ENCODE results near the gene LRIF1.

LRIF1 gene

GRCh38 chr1:110986407-110986891 lies 22.7 kb upstream of the LRIF1 start:
- CTCF ChIA-PET: no interaction called here
- TF ChIP-seq SP1 (IDR thresholded peaks at IDR 0.05) (no peak), PKNOX1 (IDR thresholded peaks at IDR 0.05) (no peak), FOXK2 (IDR thresholded peaks at IDR 0.05) (no peak)
- POLR2A ChIA-PET: no interaction called here
- DNase-seq (ENCODE audit: extremely low spot score): no peak

GRCh38 chr1:110982320-110982719 lies 18.6 kb upstream of the LRIF1 start:
- TF ChIP-seq SUZ12 (IDR thresholded peaks at IDR 0.05) (no peak), CTBP1 (IDR thresholded peaks at IDR 0.05; ENCODE audit: borderline replicate concordance) (no peak), BHLHE40 (IDR thresholded peaks at IDR 0.05; ENCODE audit: borderline replicate concordance) (no peak), ZNF384 (IDR thresholded peaks at IDR 0.05) (no peak), FOXK2 (IDR thresholded peaks at IDR 0.05) (no peak), L3MBTL2 (conservative IDR thresholded peaks at IDR 0.05) (no peak), HDGF (IDR thresholded peaks at IDR 0.05; ENCODE audit: borderline replicate concordance) (no peak), ARNT (IDR thresholded peaks at IDR 0.05) (no peak), FOXA1 (IDR thresholded peaks at IDR 0.05) (no peak), ELF4 (IDR thresholded peaks at IDR 0.05) (no peak), SP1 (IDR thresholded peaks at IDR 0.05) (no peak), PKNOX1 (IDR thresholded peaks at IDR 0.05) (no peak), LEF1 (IDR thresholded peaks at IDR 0.05; ENCODE audit: borderline replicate concordance) (no peak), TARDBP (IDR thresholded peaks at IDR 0.05) (no peak), NFRKB (IDR thresholded peaks at IDR 0.05) (no peak), FOXM1 (IDR thresholded peaks at IDR 0.05; ENCODE audit: borderline replicate concordance) (no peak)
- DNase-seq (ENCODE audit: extremely low spot score): no peak
- CTCF ChIA-PET: interaction anchor here (0.6 kb wide), 1 partner anchor 12 kb away, joined by 3 read pairs; no protein-coding TSS in a partner anchor
- POLR2A ChIA-PET: no interaction called here

- ChIA-PET POLR2A (no interaction called here), CTCF (interaction anchor here (0.9 kb wide), 1 partner anchor 14 kb away, joined by 3 read pairs; no protein-coding TSS in a partner anchor)
- no peak for DNase-seq (ENCODE audit: extremely low spot score)
- TF ChIP-seq FOXA1 (IDR thresholded peaks at IDR 0.05) (no peak), ELF4 (IDR thresholded peaks at IDR 0.05) (no peak), FOXM1 (IDR thresholded peaks at IDR 0.05; ENCODE audit: borderline replicate concordance) (no peak), SUZ12 (IDR thresholded peaks at IDR 0.05) (no peak)
These were observed 15.4 kb upstream of the LRIF1 start for GRCh38 chr1:110979154-110979553.

- no peak for DNase-seq (ENCODE audit: extremely low spot score)
- ChIA-PET POLR2A (no interaction called here), CTCF (no interaction called here)
- TF ChIP-seq FOXA1 (IDR thresholded peaks at IDR 0.05): no peak
- TF ChIP-seq FOXM1 (IDR thresholded peaks at IDR 0.05; ENCODE audit: borderline replicate concordance): no peak
- no peak for TF ChIP-seq TARDBP (IDR thresholded peaks at IDR 0.05)
- TF ChIP-seq ZNF384 (IDR thresholded peaks at IDR 0.05): no peak
- no peak for TF ChIP-seq PKNOX1 (IDR thresholded peaks at IDR 0.05)
- TF ChIP-seq BHLHE40 (IDR thresholded peaks at IDR 0.05; ENCODE audit: borderline replicate concordance): no peak
- no peak for TF ChIP-seq ARNT (IDR thresholded peaks at IDR 0.05)
- TF ChIP-seq FOXK2 (IDR thresholded peaks at IDR 0.05): no peak
- TF ChIP-seq SP1 (IDR thresholded peaks at IDR 0.05): no peak
- TF ChIP-seq L3MBTL2 (conservative IDR thresholded peaks at IDR 0.05): no peak
- no peak for TF ChIP-seq SUZ12 (IDR thresholded peaks at IDR 0.05)
- no peak for TF ChIP-seq NFRKB (IDR thresholded peaks at IDR 0.05)
- TF ChIP-seq HDGF (IDR thresholded peaks at IDR 0.05; ENCODE audit: borderline replicate concordance): no peak
- no peak for TF ChIP-seq CTBP1 (IDR thresholded peaks at IDR 0.05; ENCODE audit: borderline replicate concordance)
- no peak for TF ChIP-seq LEF1 (IDR thresholded peaks at IDR 0.05; ENCODE audit: borderline replicate concordance)
- no peak for TF ChIP-seq ELF4 (IDR thresholded peaks at IDR 0.05)
These were observed 12.4 kb upstream of the LRIF1 start for GRCh38 chr1:110976089-110976488.

- ChIA-PET POLR2A (interaction anchor here (1.3 kb wide), 1 partner anchor 11 kb away, joined by 6 read pairs; the partner anchor contains the start of gene LRIF1), CTCF (no interaction called here)
- DNase-seq (ENCODE audit: extremely low spot score): no peak
- TF ChIP-seq SP1 (IDR thresholded peaks at IDR 0.05) (no peak), SUZ12 (IDR thresholded peaks at IDR 0.05) (no peak), NFRKB (IDR thresholded peaks at IDR 0.05) (no peak), FOXA1 (IDR thresholded peaks at IDR 0.05) (no peak), LEF1 (IDR thresholded peaks at IDR 0.05; ENCODE audit: borderline replicate concordance) (no peak), FOXK2 (IDR thresholded peaks at IDR 0.05) (no peak), ARNT (IDR thresholded peaks at IDR 0.05) (no peak), HDGF (IDR thresholded peaks at IDR 0.05; ENCODE audit: borderline replicate concordance) (no peak), BHLHE40 (IDR thresholded peaks at IDR 0.05; ENCODE audit: borderline replicate concordance) (no peak), L3MBTL2 (conservative IDR thresholded peaks at IDR 0.05) (no peak), ZNF384 (IDR thresholded peaks at IDR 0.05) (no peak)
These were observed 11.5 kb upstream of the LRIF1 start for GRCh38 chr1:110975265-110975664.

GRCh38 chr1:110967256-110967655 lies 3.5 kb upstream of the LRIF1 start:
- CTCF ChIA-PET: no interaction called here
- TF ChIP-seq BHLHE40 (IDR thresholded peaks at IDR 0.05; ENCODE audit: borderline replicate concordance): no peak
- TF ChIP-seq FOXM1 (IDR thresholded peaks at IDR 0.05; ENCODE audit: borderline replicate concordance): no peak
- no peak for TF ChIP-seq HDGF (IDR thresholded peaks at IDR 0.05; ENCODE audit: borderline replicate concordance)
- no peak for TF ChIP-seq FOXA1 (IDR thresholded peaks at IDR 0.05)
- no peak for TF ChIP-seq PKNOX1 (IDR thresholded peaks at IDR 0.05)
- DNase-seq (ENCODE audit: extremely low spot score): no peak
- POLR2A ChIA-PET: no interaction called here
